Stomach (tissue), 9 donors: ENCODE measurements around the gene CTSF. TPM values are rescaled to one million over a fixed set of nuclear protein-coding genes. Genes with fewer than 3 reads are reported as not detected.

ENCODE experiments used
- DNase-seq, 2 donors: peaks; one replicate each; pipeline versions ENCODE4 v3.0.0 to v3.0.0-alpha.2; 2013 to 2019
- H3K27ac ChIP-seq, 5 donors: fragments of 200-600 bp in 4 of 5; sonication (generic) in 4 of 5; one replicate each; pipeline ENCODE4 v1.5.1; 2013 to 2019; ENCODE audit warnings: mild to moderate bottlenecking in 1 of 5, moderate library complexity in 1 of 5
- H3K27me3 ChIP-seq, 3 donors: fragments of 200-600 bp; sonication (generic); one replicate each; pipeline ENCODE4 v1.5.1; 2017 to 2019; ENCODE audit warnings: mixed run types in 1 of 3
- H3K36me3 ChIP-seq, 4 donors: fragments of 200-600 bp; sonication (generic); 1 replicate in 3 of 4; 2 replicates in 1 of 4; pipeline ENCODE4 v1.5.1; 2016 to 2019
- H3K4me1 ChIP-seq, 4 donors: fragments of 200-600 bp; sonication (generic); one replicate each; pipeline ENCODE4 v1.5.1; 2016 to 2019
- H3K4me3 ChIP-seq, 4 donors: fragments of 200-600 bp; sonication (generic) in 3 of 4; one replicate each; pipeline ENCODE4 v1.5.1; 2016 to 2019; ENCODE audit warnings: mild to moderate bottlenecking in 1 of 4
- H3K9me3 ChIP-seq, 4 donors: fragments of 200-600 bp; sonication (generic); one replicate each; pipeline ENCODE4 v1.5.1; 2016 to 2019
- CTCF ChIP-seq, 7 experiments: fragments of 450-650 bp in 4 of 7; fragments of 200-600 bp in 3 of 7; sonication (generic) in 3 of 7; IDR thresholded peaks; one replicate each; pipeline ENCODE4 v1.5.1; 2016 to 2019; ENCODE audit warnings: antibody characterized with exemption in 7 of 7, control low read depth in 2 of 7, mild to moderate bottlenecking in 1 of 7
- EP300 ChIP-seq: sonication (generic); formaldehyde crosslinking; IDR thresholded peaks from one replicate; pipeline ENCODE4 v1.6.1; 2017; ENCODE audit warnings: antibody characterized with exemption
- POLR2A ChIP-seq, 4 donors: fragments of 450-650 bp; IDR thresholded peaks; one replicate each; pipeline ENCODE4 v1.6.1; 2016; ENCODE audit warnings: antibody characterized with exemption in 4 of 4, control low read depth in 2 of 4, mild to moderate bottlenecking in 1 of 4, moderate library complexity in 1 of 4
- POLR2AphosphoS5 ChIP-seq, 3 donors: sonication (generic); formaldehyde crosslinking; IDR thresholded peaks; one replicate each; pipeline ENCODE4 v1.6.1; 2016; ENCODE audit warnings: antibody characterized with exemption in 3 of 3
- WGBS, 5 donors: extraction: QIAGEN DNeasy Blood & Tissue Kit in 3 of 5; methylation state at CpG; one replicate each; pipeline versions ENCODE4 v1.1.5 to v1.1.7; 2013 to 2018; 5-methylcytosine and 5-hydroxymethylcytosine counted together
- intact Hi-C: fragments of 100-400 bp; cut with DNase I; formaldehyde crosslinking; loops from one replicate; pipeline ENCODE4 v1.15.1; 2023; ENCODE audit warnings: low total_unique reads
- polyA plus RNA-seq, 3 donors: library from polyadenylated mRNA; stranded (reverse); fragments of 200-250 nt; gene quantifications; one replicate each; pipeline ENCODE4 v1.2.3, GENCODE V29; 2013
- total RNA-seq, 5 donors: library from RNA; depleted of rRNA; stranded (reverse); fragments of >200 nt; gene quantifications; one replicate each; pipeline versions ENCODE4 v1.1.0 to v1.2.3, GENCODE V29; 2014 to 2016
- donor health status: healthy with polysubstance abuse.
- donor health status: Bipolar disorder and iron deficiency.
- donor health status: healthy.

The CTSF gene
- total and polyA plus RNA-seq, 8 donors: 7.6 to 105 (median 34.4) TPM

- Histone ChIP-seq H3K4me1 (peaks cover 11 to 32% (median 17%) of the 10 kb centered on the region in 4 donors), H3K4me3 (no peak overlapping the region), H3K9me3 (no peaks in the 10 kb centered on the region), H3K36me3 (peaks cover 18 to 73% (median 69%) of the 10 kb centered on the region in 4 donors), H3K27ac (no peak overlapping the region), H3K27me3 (no peaks in the 10 kb centered on the region)
- TF ChIP-seq POLR2A (IDR thresholded peaks at IDR 0.05): no peak
- TF ChIP-seq POLR2AphosphoS5 (IDR thresholded peaks at IDR 0.05): no peak
- no peak for TF ChIP-seq EP300
- TF ChIP-seq CTCF (IDR thresholded peaks at IDR 0.05): no peak
- intact Hi-C loops: no loop called here
- no peak for DNase-seq
- 78 to 84% (median 82%) methylated on average over 5 of the region's 5 CpGs for WGBS, 5 donors
Observed at GRCh38 chr11:66604155-66604554, 35.7 kb upstream of the CTSF start.

GRCh38 chr11:66603072-66603471 is 34.7 kb upstream of the CTSF start:
- H3K27me3 ChIP-seq: no peaks in the 10 kb centered on the region
- peaks cover 11 to 28% (median 13%) of the 10 kb centered on the region in 4 donors for H3K4me1 ChIP-seq
- H3K9me3 ChIP-seq: no peaks in the 10 kb centered on the region
- no peak overlapping the region for H3K4me3 ChIP-seq
- 85 to 93% (median 92%) methylated on average over 6 of the region's 6 CpGs for WGBS, 5 donors
- no peak overlapping the region for H3K27ac ChIP-seq
- DNase-seq: no peak
- intact Hi-C loops: no loop called here
- no peak for TF ChIP-seq POLR2A (IDR thresholded peaks at IDR 0.05)
- TF ChIP-seq POLR2AphosphoS5 (IDR thresholded peaks at IDR 0.05): no peak
- no peak for TF ChIP-seq EP300
- no peak for TF ChIP-seq CTCF (IDR thresholded peaks at IDR 0.05)
- H3K36me3 ChIP-seq: peaks cover 18 to 76% (median 73%) of the 10 kb centered on the region in 4 donors

GRCh38 chr11:66600631-66601233 is 32.3 kb upstream of the CTSF start:
- H3K27ac ChIP-seq: no peak overlapping the region
- 91 to 99% (median 93%) methylated on average over 4 of the region's 4 CpGs for WGBS, 5 donors
- H3K36me3 ChIP-seq: peaks cover 18 to 68% (median 65%) of the 10 kb centered on the region in 4 donors
- intact Hi-C loops: no loop called here
- no peak for TF ChIP-seq POLR2A (IDR thresholded peaks at IDR 0.05)
- TF ChIP-seq CTCF (IDR thresholded peaks at IDR 0.05): no peak
- TF ChIP-seq POLR2AphosphoS5 (IDR thresholded peaks at IDR 0.05): no peak
- TF ChIP-seq EP300: no peak
- H3K27me3 ChIP-seq: no peaks in the 10 kb centered on the region
- H3K4me3 ChIP-seq: no peak overlapping the region
- H3K9me3 ChIP-seq: no peaks in the 10 kb centered on the region
- DNase-seq: no peak
- H3K4me1 ChIP-seq: peaks cover 3 to 24% (median 5%) of the 10 kb centered on the region in 4 donors

GRCh38 chr11:66600219-66600618 is 31.8 kb upstream of the CTSF start:
- H3K4me3 ChIP-seq: no peak overlapping the region
- H3K9me3 ChIP-seq: no peaks in the 10 kb centered on the region
- H3K27me3 ChIP-seq: no peaks in the 10 kb centered on the region
- 75 to 100% (median 83%) methylated on average over 2 of the region's 2 CpGs for WGBS, 5 donors
- H3K4me1 ChIP-seq: peaks cover 8 to 29% (median 10%) of the 10 kb centered on the region in 4 donors
- H3K36me3 ChIP-seq: peaks cover 12 to 63% (median 60%) of the 10 kb centered on the region in 4 donors
- no peak for DNase-seq
- no peak overlapping the region for H3K27ac ChIP-seq
- intact Hi-C loops: no loop called here
- TF ChIP-seq POLR2AphosphoS5 (IDR thresholded peaks at IDR 0.05): no peak
- TF ChIP-seq EP300: no peak
- TF ChIP-seq POLR2A (IDR thresholded peaks at IDR 0.05): no peak
- TF ChIP-seq CTCF (IDR thresholded peaks at IDR 0.05): no peak
